ENCODE measurements around the gene EGF. TPM values are rescaled to one million over a fixed set of nuclear protein-coding genes. Genes with fewer than 3 reads are reported as not detected.

The EGF gene
- total and polyA plus RNA-seq, 12 donors, result 0.07 to 1.6 (median 0.24) TPM; not detected in 4

DNA sequence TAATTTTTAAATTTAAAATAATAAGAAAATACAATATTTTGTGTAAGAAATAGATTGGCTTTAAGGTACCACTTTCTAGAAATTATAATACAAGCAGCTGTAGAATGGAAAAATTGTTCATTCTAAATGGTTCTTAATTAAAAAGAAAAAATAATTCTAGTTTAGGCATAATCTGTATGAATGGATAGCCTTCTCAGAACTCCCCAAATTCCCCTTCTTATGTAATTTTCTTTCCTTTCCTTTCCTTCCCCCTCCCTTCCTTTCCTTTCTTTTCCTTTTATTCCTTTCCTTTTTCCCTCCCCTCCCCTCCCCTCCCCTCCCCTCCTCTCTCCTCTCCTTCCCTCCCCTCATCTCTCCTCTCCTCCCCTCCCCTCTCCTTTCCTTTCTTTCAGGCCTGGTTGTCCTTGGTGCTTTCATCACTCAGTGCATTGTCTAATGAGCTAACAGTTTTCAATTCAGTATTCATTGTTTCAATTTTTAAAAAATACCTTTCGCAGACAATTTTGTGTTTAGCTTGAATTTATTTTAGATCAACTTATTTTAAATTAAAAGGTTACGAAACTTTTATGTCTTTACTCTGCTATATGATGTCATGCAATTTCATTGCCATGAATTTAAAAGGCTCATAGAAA lies 35.9 kb upstream of the EGF start:
- no peaks in the 10 kb centered on the region for H3K9me3 ChIP-seq (replicated peaks in 1 of 3)
- H3K4me1 ChIP-seq (replicated peaks in 1 of 2), result no peaks in the 10 kb centered on the region
- 88 to 94% (median 91%) methylated on average over 2 of the region's 2 CpGs for WGBS, 4 donors
- no peak for TF ChIP-seq POLR2A (IDR thresholded peaks at IDR 0.05)
- TF ChIP-seq, protein P1, sequence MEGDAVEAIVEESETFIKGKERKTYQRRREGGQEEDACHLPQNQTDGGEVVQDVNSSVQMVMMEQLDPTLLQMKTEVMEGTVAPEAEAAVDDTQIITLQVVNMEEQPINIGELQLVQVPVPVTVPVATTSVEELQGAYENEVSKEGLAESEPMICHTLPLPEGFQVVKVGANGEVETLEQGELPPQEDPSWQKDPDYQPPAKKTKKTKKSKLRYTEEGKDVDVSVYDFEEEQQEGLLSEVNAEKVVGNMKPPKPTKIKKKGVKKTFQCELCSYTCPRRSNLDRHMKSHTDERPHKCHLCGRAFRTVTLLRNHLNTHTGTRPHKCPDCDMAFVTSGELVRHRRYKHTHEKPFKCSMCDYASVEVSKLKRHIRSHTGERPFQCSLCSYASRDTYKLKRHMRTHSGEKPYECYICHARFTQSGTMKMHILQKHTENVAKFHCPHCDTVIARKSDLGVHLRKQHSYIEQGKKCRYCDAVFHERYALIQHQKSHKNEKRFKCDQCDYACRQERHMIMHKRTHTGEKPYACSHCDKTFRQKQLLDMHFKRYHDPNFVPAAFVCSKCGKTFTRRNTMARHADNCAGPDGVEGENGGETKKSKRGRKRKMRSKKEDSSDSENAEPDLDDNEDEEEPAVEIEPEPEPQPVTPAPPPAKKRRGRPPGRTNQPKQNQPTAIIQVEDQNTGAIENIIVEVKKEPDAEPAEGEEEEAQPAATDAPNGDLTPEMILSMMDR (IDR thresholded peaks at IDR 0.05), result no peak
- H3K27ac ChIP-seq, result no peak overlapping the region
- H3K4me3 ChIP-seq, result no peak overlapping the region
- intact Hi-C loops (cut with DNase I), result no loop called here
- no peak for DNase-seq
- H3K36me3 ChIP-seq (replicated peaks in 1 of 2), result no peaks in the 10 kb centered on the region
- H3K27me3 ChIP-seq, result no peaks in the 10 kb centered on the region

DNA sequence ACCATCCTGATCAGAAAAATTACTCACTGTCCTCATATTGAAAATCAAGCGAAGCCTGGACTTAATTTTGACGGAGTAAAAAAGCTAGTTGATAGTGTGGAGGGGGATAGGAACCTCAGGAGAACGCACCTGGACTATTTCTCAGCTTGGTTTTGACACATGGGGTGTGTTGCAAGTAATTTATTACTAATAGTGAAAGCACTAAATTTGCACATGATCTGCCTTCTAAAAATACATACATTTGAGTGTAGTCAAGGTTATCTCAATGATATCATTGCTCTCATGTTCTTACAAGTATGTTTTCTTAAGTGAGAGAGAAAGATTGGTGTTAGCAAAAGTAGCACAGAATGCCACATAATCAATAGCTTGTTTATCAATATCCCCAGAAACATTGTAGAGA lies 35.3 kb upstream of the EGF start:
- intact Hi-C loops (cut with DNase I), result no loop called here
- TF ChIP-seq, protein P1 (IDR thresholded peaks at IDR 0.05), result no peak
- no peak for TF ChIP-seq POLR2A (IDR thresholded peaks at IDR 0.05)
- H3K36me3 ChIP-seq (replicated peaks in 1 of 2), result no peaks in the 10 kb centered on the region
- H3K4me1 ChIP-seq (replicated peaks in 1 of 2), result no peaks in the 10 kb centered on the region
- no peaks in the 10 kb centered on the region for H3K27me3 ChIP-seq
- H3K9me3 ChIP-seq (replicated peaks in 1 of 3), result no peaks in the 10 kb centered on the region
- H3K4me3 ChIP-seq, result no peak overlapping the region
- no peak overlapping the region for H3K27ac ChIP-seq
- DNase-seq, result no peak
- WGBS, 4 donors, result 56 to 64% (median 62%) methylated on average over 3 of the region's 3 CpGs

DNA sequence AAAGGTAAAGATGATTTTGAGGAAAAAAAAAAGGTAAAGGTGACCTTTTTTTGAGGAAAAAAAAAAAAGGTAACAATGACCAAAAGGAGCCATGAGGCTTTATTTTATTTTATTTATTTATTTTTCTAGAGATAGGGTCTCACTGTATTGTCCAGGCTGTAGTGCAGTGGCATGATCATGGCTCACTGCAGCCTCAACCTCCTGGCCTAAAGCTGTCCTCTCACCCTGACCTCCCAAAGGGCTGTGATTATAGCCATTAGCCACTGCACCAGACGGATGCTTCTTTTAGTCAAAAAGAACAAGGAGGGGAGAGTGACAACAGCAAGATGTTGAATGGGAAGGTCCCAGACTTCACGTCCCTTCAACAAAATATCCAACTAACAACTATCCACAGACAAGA lies 34.3 kb upstream of the EGF start:
- no peaks in the 10 kb centered on the region for H3K9me3 ChIP-seq (replicated peaks in 1 of 3)
- DNase-seq, result no peak
- 72 to 79% (median 73%) methylated on average over 2 of the region's 2 CpGs for WGBS, 4 donors

DNA sequence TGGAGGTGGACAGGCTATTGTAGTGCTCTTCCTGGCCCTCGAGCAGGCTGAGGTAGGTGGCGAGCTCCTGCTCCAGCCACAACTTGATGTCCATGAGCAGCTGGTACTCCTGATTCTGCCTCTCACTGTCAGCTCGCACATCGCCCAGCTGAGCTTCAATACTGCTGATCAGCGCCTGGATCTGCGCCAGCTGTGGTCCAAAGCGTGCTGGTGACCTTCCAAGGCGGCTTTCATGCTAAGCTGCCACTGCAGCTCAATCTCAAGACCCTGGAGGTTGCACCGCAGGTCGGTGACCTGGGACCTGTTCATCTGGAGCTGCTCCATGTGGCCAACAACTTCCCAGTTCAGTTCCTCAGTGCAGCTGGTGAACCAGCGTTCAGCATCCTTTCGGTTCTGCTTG lies 33.6 kb upstream of the EGF start:
- no peak for TF ChIP-seq POLR2A (IDR thresholded peaks at IDR 0.05)
- TF ChIP-seq, protein P1 (IDR thresholded peaks at IDR 0.05), result no peak
- H3K9me3 ChIP-seq (replicated peaks in 1 of 3), result no peaks in the 10 kb centered on the region
- no peaks in the 10 kb centered on the region for H3K36me3 ChIP-seq (replicated peaks in 1 of 2)
- no peak overlapping the region for H3K4me3 ChIP-seq
- H3K27ac ChIP-seq, result no peak overlapping the region
- 78 to 93% (median 84%) methylated on average over 5 to 12 of the region's 12 CpGs for WGBS, 4 donors
- no peaks in the 10 kb centered on the region for H3K27me3 ChIP-seq
- H3K4me1 ChIP-seq (replicated peaks in 1 of 2), result no peaks in the 10 kb centered on the region
- no peak for DNase-seq
- intact Hi-C loops (cut with DNase I), result no loop called here

More for the DNA sequence above, 34.3 kb upstream of the EGF start:
- intact Hi-C loops (cut with DNase I), result no loop called here
- Histone ChIP-seq H3K4me3 (no peak overlapping the region), H3K27me3 (no peaks in the 10 kb centered on the region), H3K36me3 (replicated peaks in 1 of 2) (no peaks in the 10 kb centered on the region), H3K4me1 (replicated peaks in 1 of 2) (no peaks in the 10 kb centered on the region), H3K27ac (no peak overlapping the region)
- TF ChIP-seq POLR2A (IDR thresholded peaks at IDR 0.05), result no peak
- TF ChIP-seq, protein P1 (IDR thresholded peaks at IDR 0.05), result no peak
